Measurements from ENCODE around the gene UPF1. TPM values are rescaled to one million over a fixed set of nuclear protein-coding genes. Genes with fewer than 3 reads are reported as not detected.

Gene UPF1
- total and polyA plus RNA-seq, 11 donors, result 27.5 to 84.4 (median 38.3) TPM

DNA sequence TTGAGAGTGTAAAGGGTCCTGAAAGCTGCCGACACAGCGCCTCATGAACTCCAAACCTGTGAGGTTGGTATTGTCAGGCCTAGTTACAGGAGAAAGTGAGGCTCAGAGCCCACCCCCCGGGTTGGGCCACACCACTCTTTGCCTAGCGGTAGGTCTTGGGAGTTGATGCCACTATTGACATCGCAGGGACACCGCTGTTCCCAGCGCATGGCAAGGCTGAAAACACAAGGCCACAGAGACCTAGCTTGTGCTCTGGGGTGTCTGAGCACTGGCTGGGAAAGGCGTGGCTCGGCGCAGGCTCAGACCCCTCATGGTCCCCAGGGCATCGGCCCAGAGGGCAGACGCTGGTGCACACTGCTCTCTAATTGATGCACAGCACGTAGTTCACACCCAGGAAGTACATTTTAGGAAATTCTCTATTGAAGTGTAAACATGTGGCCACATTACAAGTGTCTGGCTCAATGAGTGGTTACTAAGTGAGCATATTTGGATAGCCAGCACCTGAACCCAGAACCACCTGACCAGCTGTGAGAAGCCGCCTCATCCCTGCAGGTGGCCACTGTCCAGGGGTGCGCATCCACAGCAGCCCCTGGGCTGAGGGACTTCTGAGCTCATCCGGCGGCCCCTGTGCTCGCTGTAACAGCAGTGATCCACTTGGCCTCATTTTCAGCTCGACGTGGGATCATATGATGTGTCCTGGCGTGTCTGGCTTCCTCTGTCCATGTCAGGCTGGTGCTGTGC lies 27.3 kb downstream of the UPF1 start:
- intact Hi-C loops (cut with DNase I), result no loop called here
- DNase-seq (no peak), ATAC-seq (no peak)
- Histone ChIP-seq H3K27me3 (no peaks in the 10 kb centered on the region), H3K4me3 (no peak overlapping the region), H3K9me3 (no peaks in the 10 kb centered on the region), H3K36me3 (peaks cover 18 to 100% (median 100%) of the 10 kb centered on the region in 9 donors), H3K27ac (peak overlapping the region in 3 of 12 donors; percentile 13 to 53 (median 30)), H3K4me1 (peaks cover 0 to 22% (median 7%) of the 10 kb centered on the region in 12 donors)
- WGBS, 4 donors, result 80 to 83% (median 81%) methylated on average over 16 to 21 of the region's 21 CpGs
- TF ChIP-seq POLR2A (IDR thresholded peaks at IDR 0.05), result no peak
- TF ChIP-seq CTCF (IDR thresholded peaks at IDR 0.05), result no peak

GRCh38 chr19:18859676-18860301 lies 28.0 kb downstream of the UPF1 start:
- 58 to 63% (median 59%) methylated on average over 12 of the region's 12 CpGs for WGBS, 4 donors
- Histone ChIP-seq H3K4me3 (no peak overlapping the region), H3K4me1 (peaks cover 0 to 22% (median 7%) of the 10 kb centered on the region in 12 donors), H3K27me3 (no peaks in the 10 kb centered on the region), H3K36me3 (peaks cover 15 to 100% (median 100%) of the 10 kb centered on the region in 9 donors), H3K9me3 (no peaks in the 10 kb centered on the region), H3K27ac (peak overlapping the region in 5 of 12 donors; percentile 13 to 53 (median 30))
- ATAC-seq, result peak in 2 of 4 donors; percentile 17 to 73
- DNase-seq, result peak in 3 of 5 donors; percentile 55 to 74 (median 67)
- intact Hi-C loops (cut with DNase I), result no loop called here
- TF ChIP-seq CTCF (IDR thresholded peaks at IDR 0.05), result no peak
- TF ChIP-seq POLR2A (IDR thresholded peaks at IDR 0.05), result no peak

- DNase-seq, result no peak
- peaks cover 12 to 100% (median 100%) of the 10 kb centered on the region in 9 donors for H3K36me3 ChIP-seq
- WGBS, 4 donors, result 66 to 74% (median 67%) methylated on average over 11 of the region's 11 CpGs
- H3K27ac ChIP-seq, result peak overlapping the region in 4 of 12 donors; percentile 26 to 53 (median 40)
- intact Hi-C loops (cut with DNase I), result no loop called here
- no peaks in the 10 kb centered on the region for H3K9me3 ChIP-seq
- H3K4me1 ChIP-seq, result peaks cover 0 to 22% (median 7%) of the 10 kb centered on the region in 12 donors
- TF ChIP-seq CTCF (IDR thresholded peaks at IDR 0.05), result no peak
- no peak for TF ChIP-seq POLR2A (IDR thresholded peaks at IDR 0.05)
- H3K27me3 ChIP-seq, result no peaks in the 10 kb centered on the region
- no peak overlapping the region for H3K4me3 ChIP-seq
- ATAC-seq, result no peak
These were observed 28.5 kb downstream of the UPF1 start for GRCh38 chr19:18860302-18860700.

DNA sequence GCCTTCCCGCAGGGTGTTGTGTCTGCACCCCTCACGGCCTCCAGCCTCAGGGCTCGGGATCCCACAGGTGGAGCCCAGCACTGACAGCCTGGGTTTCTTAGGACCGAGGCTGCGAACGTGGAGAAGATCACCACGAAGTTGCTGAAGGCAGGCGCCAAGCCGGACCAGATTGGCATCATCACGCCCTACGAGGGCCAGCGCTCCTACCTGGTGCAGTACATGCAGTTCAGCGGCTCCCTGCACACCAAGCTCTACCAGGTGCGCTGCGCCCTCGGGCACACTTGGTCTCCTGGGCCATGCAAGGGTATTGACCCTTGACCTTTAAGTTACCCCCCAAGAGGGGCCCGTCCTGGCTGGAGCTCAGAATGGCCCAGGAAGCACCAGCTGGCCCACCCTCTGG lies 29.0 kb downstream of the UPF1 start:
- Histone ChIP-seq H3K27me3 (no peaks in the 10 kb centered on the region), H3K36me3 (peaks cover 14 to 100% (median 100%) of the 10 kb centered on the region in 9 donors), H3K27ac (peak overlapping the region in 1 of 12 donors; percentile 53), H3K4me3 (no peak overlapping the region), H3K4me1 (peaks cover 0 to 22% (median 7%) of the 10 kb centered on the region in 12 donors), H3K9me3 (no peaks in the 10 kb centered on the region)
- TF ChIP-seq CTCF (IDR thresholded peaks at IDR 0.05) (no peak), POLR2A (IDR thresholded peaks at IDR 0.05) (no peak)
- WGBS, 4 donors, result 87 to 93% (median 89%) methylated on average over 5 to 17 of the region's 17 CpGs
- intact Hi-C loops (cut with DNase I), result no loop called here
- DNase-seq, result no peak
- no peak for ATAC-seq

All from heart left ventricle (tissue), 16 donors.